IPS-18c (cell line): ENCODE data around the gene USF3.

Experiments
- H3K4me3 ChIP-seq: 2 replicates; pipeline ENCODE4 v1.7.0; 2013; ENCODE audit warnings: low read depth, mild to moderate bottlenecking, low read length, moderate library complexity; ENCODE audit not compliant: insufficient read depth
- H3K9me3 ChIP-seq: one replicate; pipeline ENCODE4 v1.6.1; 2013; ENCODE audit warnings: mild to moderate bottlenecking, low read length, moderate library complexity; ENCODE audit not compliant: control insufficient read depth, insufficient read depth

USF3 gene

GRCh38 chr3:113601240-113601639 is 95.2 kb downstream of the USF3 start:
- H3K9me3 ChIP-seq, result no peaks in the 10 kb centered on the region

GRCh38 chr3:113600418-113601182 is 95.8 kb downstream of the USF3 start:
- Histone ChIP-seq H3K4me3 (no peak overlapping the region), H3K9me3 (no peaks in the 10 kb centered on the region)

More at GRCh38 chr3:113601240-113601639, 95.2 kb downstream of the USF3 start:
- H3K4me3 ChIP-seq, result no peak overlapping the region
